SHP77 treated with DMSO at 0.1 percent for 48 hours (cell line): ENCODE results near the gene NPRL2.
A peak's percentile ranks its signal among the peaks of the same experiment; 100 is the strongest.

Experiments used
- DNase-seq: peaks from one replicate; lab custom pipeline; 2025; lab: John Stamatoyannopoulos, UW

Gene NPRL2

DNA sequence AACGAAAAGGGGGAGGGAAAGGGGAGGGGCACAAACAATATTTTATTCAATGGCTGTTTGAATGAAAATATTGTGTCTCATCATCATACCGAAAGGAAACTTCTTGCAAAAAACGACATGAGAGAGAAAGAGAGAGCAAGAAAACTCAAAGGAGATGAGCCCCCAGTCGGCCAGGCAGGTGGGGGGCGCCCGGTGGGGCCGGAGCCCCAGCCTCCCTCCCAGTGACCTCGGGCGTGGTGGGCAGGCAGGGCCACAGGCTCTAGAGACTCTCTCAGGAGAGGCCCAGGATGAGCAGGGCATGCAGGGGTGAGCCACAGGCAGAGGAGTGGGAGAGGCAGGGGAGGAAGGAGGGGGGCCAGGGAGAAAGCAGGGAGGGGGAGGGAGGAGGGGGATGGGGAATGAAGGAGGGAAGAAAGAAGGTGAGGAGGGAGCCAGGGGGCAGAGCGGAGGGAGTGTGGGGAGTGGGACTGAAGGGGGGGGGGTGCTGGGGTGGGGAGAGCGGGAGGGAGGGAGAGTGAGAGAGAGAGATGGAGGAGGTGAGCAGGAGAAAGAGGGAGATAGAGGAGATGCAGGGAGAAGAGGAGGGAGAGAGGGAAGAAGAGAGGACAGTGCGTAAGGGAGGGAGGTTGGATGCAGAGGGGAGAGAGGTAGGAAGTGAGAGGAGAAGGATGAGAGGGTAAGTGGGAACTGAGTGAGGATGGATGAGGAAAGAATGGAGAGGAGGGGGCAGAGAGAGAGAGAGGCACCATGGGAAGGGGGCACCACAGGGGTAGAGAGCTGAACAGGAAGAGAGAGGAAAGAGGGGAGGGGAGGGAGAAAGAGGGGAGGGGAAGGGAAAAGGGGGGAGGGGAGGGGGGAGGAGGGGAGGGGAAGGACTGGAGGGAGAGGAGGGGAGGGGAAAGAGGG lies 22.8 kb upstream of the NPRL2 start:
- DNase-seq: no peak

- no peak for DNase-seq
These were observed 21.8 kb upstream of the NPRL2 start for GRCh38 chr3:50372349-50372748.

DNA sequence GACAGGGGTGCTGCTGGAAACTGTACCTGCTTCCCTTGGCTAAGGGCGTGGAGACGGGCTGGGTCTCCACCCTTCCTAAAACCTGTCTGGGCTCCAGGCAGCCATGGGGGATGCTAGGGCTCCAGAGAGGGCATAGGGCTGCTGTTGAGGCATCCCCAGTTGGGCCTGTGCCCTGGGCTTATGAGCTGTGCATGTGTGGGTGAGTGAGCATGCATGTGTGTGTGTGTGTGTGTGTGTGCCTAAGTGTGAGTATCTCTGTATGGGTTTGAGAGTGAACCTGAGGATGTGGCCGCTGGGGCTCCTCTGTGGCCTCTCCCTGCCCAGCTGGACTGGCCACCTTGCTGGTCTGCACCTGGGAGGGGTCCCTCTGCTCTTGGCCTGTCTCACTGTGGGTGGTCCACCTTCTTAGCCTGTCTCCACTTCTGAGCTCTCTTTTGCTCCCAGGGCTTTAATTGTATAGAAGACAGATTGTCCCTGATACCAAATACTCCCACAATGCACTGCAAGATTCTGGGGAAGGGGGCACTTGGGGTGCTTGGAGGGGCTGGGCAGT lies 20.6 kb upstream of the NPRL2 start:
- no peak for DNase-seq

DNA sequence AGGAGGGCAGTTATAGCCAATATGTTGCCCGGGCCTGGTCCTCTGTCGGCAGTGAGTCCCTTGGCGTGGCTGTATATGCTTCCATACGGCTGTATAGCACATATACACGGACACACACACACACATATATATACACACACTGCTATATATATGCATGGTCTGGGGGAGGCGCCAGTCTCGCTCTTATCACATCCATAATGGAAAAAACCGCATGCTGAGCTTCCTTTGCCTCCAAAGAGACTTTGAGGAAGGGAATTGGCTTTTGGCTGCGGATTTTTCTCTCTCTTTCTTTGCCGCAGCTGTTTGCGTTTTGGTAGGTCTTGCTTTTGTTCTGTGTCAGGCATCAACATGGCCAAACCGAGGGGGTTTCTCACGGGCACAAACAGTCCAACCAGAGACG lies 20.0 kb upstream of the NPRL2 start:
- DNase-seq: peak; percentile 32

DNA sequence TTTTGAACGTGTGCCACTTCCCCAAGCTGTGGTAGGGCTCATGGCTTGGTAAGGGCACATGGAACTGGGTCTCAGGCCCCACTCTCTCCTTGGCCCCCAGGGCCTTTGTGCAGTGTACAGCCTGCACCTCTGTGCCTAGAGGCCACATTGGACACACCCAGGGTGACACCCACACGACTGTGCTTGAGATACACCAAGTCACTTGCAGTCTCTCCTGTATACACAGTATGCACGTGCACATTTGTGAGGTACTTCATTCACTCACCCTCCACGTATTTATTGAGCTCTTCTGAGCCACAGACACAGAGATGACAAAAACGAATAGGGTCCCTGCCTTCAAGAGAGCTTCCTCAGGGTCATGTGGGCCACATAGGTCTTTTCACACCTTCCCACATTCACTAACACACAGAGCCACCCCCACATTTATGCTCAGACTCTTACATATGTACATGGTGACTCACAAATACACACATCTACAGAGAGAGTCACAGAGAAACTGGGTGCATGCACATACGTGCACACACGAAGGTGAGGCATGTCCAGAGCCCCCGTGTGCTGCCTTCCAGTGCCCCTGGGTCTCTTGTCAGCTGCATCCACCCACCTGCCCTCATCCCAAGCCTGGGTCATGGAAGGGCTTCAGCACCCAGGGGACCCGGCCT lies 18.6 kb upstream of the NPRL2 start:
- DNase-seq: no peak

GRCh38 chr3:50365842-50366220 lies 15.3 kb upstream of the NPRL2 start:
- no peak for DNase-seq

DNA sequence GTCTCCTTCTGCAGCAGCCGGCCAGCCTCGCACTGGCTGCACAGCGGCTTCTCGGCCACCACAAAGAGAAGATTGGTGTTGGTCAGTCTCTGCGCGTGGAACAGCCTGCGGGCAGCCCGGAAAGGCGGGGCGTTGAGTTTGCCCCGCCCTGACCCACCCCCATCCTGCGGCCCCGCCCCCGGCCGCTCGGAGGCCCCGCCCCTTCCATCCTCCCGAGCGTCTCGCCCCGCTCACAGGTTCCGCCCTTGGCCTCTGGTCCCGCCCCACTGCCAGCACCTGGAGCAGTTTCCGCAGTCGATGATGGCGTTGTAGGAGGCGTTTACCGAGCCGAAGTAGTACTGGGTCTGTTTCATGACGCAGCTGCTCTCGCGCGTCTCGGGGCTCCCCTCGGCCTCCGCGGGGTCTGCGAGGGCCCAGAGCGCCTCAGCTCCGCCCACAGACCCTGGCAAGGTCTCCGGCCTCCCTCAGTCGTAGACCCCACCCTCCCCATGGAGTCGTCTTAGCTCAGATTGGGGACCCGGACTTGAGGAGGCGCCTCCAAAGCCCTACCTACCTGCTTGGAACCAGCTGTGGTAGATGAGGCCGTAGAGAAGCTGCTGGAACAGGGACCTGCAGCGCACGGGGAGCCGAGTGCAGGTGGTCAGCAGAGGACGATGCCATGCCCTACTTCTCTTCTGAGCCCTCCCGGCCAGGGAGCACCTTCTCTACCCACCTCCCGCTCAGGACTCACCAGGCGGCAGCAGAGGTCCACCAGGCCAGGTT lies 14.7 kb upstream of the NPRL2 start:
- DNase-seq: peak; percentile 38

DNA sequence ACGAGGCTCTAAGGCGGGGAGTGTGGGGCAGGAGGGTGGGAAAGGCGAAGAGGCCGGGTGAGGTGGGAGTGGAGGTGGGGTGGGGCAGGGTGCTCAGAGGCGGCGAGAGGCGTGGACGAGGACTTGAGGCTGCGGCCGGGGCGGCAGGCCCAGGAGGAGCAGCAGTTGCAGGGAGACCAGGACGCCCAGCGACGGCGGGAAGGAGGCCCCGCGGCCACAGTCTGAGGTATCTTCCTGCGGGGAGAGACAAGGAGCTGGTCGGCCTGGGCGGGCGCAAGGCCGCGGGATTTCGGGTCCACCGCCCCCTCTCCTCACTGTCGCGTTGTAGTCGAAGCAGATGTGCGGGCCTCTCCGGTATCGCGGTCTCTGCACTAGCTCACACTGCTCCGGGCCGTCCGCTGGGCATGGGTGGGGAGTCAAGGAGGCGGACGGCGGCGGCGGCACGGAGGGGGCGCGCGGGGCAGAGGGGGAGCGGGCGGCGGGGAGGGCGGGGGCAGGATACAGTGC lies 14.1 kb upstream of the NPRL2 start:
- no peak for DNase-seq

DNA sequence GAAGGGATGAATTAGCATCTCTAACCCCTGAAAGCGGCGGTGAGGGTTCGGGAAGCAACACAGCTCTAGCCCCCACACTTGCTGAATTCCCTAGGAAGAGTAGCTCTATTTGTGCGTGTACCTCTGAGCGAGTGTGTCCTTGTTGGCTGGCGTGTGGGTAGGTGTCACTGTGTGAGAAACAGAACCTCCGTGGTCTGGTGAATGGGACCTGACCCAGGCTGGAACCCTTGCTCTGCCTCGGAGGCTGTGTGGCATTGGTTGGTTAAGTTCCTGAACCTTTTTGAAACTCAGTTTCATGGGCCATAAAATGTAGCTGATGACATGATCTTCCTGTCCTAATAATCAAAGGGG lies 9.2 kb upstream of the NPRL2 start:
- no peak for DNase-seq

DNA sequence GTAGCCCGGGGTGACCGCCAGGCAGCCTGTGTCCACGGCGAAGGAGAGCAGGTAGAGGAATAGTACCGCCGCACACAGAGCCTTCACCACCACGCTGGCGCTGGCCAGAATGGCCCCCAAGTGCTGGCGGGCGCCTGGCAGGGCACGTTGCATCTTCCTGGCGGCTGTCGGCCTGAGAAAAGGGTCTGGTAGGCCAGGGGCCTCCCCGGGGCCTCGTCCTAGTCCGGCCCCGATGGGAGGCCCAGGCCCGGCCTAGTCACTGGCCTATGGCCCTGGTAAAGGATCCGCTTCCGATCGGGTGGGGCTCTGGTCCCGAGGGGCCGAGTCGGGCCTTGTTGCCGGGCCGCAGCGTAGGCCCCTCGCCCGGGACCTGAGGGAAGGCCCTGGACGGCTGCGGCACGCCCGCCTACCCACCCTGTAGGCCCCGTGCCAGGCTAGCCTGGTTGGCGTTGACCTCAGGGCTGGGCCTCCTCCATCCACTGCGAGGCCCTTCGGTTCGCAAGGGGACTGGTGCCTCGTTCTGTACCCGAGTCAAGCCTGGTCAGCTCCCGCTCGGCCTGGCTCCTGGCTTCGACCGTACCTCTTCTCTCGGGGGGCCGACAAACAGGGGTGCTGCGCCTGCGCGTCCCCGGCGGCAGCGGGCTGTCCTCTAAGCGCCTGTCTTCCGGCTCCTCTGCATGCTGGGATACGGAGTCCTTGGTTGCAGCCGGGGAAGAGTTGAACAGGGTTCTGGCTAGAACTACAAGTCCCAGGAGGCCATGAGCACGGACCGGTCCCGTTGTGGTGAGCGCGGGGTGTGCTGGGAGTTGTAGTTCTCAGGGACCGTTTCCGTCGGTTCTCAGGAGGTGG lies 8.6 kb upstream of the NPRL2 start, which contains the start of gene TMEM115:
TMEM115 (minus strand) TSS at position 611 of the 849 bp plus-strand sequence; CDS start at position 153, 458 bp downstream.
- DNase-seq: peak; percentile 96

GRCh38 chr3:50358355-50358910 lies 7.9 kb upstream of the NPRL2 start:
- no peak for DNase-seq

DNA sequence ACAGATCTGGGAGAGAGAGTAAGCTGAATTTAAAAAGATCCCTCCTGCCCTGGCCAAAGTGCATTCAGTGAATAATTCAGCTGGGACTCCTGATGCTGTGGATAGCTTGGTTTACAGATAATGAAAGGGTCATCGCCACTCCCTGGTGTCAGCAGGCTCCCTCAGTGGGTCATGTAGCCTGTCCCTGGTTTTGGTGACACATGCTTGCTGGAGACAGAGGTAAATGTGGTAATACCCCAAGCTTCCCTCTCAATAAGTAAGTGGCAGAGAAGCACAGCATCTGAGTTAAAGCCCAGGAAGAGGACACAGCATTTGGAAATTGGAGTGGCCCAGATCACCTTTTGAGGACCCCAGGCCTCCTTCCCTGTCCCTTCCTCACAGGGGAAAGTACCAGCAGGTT lies 6.9 kb upstream of the NPRL2 start:
- no peak for DNase-seq

DNA sequence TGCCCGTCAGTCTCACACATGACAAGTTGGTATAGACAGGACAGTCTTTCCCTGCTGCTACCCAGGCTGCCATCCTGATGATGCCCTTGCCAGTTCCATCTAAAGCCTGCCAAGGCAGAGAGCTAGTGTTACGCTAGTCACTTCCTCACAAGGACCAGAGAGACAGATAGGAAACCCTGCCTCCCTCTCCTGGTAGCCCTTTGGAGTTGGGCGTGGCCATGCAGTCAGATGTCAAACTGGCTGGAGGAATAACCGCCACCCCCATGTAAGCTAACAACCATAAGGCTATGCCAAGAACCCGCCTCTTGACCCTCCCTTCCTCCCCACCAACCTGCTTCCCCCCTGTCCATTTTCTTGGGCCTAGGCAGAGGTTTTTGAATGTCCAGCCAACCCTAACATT lies 6.0 kb upstream of the NPRL2 start:
- no peak for DNase-seq

DNA sequence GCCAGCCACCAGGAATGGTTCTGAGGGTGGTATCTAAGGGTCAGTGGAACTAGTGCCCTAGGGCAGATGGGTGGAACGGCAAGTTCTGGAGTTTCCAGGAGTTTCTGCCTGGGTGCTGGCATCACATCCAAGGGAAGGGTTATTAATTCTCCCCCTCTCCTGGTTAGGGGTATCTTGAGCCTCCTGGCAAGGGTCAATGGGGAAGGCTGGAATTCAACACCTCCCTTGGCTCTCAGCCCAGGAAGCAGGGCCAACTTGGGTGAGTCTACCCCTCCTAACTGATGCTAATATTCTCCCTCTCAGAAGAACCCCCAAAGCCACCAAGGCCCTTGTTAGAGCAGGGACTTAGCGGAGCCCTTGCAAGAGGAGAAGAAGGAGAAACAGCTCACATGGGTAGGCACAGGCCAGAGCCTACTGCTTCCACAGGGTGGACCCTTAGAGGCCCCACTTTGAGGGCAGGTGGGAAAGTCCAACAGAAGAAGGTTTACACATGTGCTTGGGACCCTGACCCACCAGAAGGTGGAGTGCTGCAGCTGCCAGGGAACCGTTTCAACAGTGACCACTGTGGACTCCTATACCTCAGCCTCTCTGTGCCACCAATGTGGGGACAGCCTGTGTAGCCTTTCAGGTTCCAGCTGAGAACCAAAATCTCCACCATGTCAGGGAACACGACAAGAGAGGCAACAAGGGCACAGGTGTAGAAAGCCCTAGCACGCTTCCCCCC lies 5.4 kb upstream of the NPRL2 start:
- DNase-seq: no peak

GRCh38 chr3:50354850-50355249 lies 4.3 kb upstream of the NPRL2 start:
- no peak for DNase-seq

DNA sequence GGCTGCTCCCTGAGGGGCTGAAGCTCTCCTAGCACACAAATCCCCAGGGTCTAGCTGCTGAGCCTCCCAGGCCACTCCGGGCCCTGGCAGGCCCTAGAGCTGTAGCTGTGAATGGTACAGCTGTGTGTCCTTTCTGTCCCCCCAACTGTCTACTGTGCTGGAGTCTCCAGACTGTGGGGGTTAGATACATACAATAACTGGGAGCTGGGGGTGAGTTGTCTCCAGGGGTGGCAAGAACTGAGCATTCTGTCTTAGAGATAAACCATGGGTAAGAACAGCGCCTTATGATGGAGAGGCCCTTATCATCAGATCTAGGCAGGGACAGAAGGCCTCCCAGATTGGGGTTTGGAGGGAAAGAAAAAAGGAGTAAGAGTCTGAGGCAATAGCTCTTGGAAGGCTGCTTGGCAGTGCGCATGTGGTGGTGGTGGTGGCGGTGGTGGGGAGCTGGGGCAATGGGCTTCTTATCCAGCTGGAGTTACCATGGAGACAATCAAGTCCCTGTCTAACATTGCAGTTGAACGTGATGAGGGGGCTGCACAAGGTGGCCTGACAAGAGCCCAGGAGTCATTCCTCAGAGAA lies 3.7 kb upstream of the NPRL2 start:
- no peak for DNase-seq

DNA sequence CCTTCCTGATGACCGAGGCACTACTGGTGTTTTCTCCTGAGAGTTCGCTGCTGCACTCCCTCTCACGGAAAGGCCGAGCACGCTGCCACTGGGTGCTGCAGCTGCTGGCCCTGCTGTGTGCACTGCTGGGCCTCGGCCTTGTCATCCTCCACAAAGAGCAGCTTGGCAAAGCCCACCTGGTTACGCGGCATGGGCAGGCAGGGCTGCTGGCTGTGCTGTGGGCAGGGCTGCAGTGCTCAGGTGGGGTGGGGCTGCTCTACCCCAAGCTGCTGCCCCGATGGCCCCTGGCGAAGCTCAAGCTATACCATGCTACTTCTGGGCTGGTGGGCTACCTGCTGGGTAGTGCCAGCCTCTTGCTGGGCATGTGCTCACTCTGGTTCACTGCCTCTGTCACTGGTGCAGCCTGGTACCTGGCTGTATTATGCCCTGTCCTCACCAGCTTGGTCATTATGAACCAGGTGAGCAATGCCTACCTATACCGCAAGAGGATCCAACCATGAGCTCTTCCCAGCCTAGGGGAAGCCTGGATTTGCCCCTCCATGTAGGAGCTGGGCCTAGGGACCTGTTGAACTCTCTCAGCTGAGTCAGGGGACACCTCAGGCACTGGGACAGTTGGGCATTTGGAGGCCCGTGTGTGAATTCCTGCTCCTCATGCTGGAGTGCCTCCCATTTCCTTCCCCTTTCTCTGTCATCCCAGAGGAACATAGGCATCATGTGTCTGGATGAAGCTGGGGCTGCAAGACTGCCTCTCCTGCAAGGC lies 2.9 kb upstream of the NPRL2 start:
- no peak for DNase-seq

DNA sequence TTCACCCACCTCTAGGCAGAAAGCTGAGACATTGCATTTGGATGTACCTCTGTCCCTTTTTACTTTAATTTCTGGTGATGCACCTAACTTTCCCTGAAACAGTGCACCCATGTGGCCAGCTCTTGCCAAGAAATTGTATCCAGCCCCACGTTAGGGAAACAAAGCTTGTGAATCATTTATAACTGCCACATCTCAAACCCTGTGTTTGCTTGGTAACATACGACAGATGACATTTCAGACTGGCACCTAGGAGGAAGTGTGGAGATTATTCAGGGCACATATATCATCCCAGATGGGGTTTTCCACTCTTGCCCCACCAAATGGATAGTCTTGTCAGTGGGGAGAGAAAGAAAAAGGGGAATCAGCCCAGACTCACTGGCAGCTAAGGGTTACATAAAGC lies 2.2 kb upstream of the NPRL2 start:
- DNase-seq: no peak

DNA sequence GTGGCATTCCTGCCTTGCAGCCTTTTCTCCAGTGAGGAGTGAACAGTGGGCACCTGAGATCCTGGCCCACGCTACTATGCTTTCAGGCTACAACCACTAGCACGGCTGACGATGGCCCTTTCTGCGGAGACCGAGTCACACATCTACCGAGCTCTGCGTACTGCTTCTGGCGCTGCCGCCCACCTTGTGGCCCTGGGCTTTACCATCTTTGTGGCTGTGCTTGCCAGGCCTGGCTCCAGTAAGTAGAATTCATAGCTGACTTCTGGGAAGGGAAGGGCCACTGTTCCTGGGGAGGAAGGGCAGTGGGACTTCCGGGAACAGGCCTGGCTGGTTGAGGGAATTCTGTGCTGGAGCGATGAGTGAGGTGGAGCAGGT lies 735 bp upstream of the NPRL2 start:
- no peak for DNase-seq
